GM19467 (cell line): Measurements from ENCODE around the gene AMOTL2.

Source experiments
- ATAC-seq: cut with Tn5 transposase; IDR thresholded peaks from one replicate; pipeline ENCODE4 v1.9.1; 2021; ENCODE audit warnings: mild to moderate bottlenecking, moderate library complexity; ENCODE audit not compliant: unreplicated experiment

The AMOTL2 gene

GRCh38 chr3:134380249-134380648 is 6.0 kb upstream of the AMOTL2 start:
- ATAC-seq, result no peak

GRCh38 chr3:134378818-134379217 is 4.6 kb upstream of the AMOTL2 start:
- no peak for ATAC-seq

DNA sequence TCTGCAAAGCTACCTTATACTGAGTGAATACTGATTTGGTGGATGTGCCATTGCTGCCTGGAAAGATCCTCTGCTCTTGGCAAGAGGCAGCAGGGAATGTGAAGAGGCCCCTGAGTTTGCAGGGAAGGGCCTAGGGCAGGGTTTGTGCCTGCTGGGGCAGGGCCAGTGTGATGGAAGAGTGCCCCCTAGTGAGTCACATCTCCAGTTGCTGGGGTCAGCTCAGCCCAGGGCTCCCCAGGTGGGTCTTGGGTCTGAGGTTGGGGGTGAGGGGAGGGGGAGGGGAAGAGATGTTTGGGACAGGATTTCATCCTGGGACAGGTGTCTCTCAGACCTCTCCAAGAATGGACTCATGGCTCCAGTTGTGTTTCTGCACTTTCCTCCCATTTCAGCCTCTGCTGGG is 4.1 kb upstream of the AMOTL2 start:
- ATAC-seq, result no peak

DNA sequence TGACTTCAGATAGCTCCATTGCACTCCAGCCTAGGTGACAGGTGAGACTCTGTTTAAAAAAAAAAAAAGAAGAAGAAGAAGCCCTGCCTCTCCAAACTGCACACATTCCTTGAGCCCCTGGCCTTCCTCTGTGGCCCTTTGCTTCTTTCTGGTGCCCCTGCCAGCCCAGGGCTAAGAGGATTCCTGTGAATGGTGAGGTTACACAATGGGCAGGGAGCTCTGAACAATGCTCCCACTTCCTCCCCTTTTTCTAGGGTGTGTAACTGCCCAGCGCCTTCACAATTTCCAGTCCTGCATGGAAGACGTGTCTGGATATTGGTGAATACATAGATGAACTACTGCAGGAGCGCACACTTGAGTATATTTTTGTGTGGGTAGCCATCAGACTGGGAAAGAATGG is 3.6 kb upstream of the AMOTL2 start:
- ATAC-seq, result no peak

- no peak for ATAC-seq
Measured at GRCh38 chr3:134376786-134377426, 2.7 kb upstream of the AMOTL2 start.

GRCh38 chr3:134376385-134376765 is 2.1 kb upstream of the AMOTL2 start:
- ATAC-seq, result no peak

GRCh38 chr3:134375582-134376384 is 1.5 kb upstream of the AMOTL2 start:
- ATAC-seq, result no peak

DNA sequence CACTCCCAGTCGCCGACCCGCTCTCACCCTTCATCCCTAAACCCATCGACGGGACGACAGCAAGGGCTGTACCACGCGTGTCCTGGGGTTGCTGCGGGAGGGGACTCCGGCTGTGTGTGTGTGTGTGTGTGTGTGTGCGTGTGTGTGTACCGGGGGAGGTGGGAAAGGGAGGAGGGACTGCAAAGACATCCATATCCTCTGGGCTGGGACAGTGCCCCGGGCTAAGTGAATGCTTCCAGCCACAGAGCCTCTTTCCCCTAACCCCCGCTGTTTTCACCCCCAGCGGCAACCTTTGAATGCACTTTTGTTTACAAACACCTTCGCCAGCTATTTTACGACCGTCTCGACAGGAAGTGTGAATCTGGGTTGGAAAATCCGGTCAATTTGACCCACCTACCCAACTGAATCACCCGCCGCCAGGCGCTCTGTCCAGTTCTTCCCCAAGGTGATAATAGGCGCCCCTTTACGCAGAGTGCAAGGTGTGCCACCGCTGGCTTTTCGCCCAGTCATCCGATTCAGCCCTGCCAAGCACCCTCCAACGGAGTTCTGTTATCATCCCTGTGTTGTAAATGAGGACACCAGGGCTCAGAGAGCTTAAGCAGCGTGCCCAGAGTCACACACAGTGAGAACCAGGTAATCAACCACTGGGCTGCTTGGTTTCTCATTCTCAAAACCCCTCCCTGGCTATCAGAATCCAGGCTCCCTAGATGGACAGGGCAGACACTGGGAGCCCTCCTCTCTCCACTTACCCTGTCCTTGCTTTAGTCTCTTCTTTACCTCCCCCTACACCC is 739 bp upstream of the AMOTL2 start:
- ATAC-seq, result no peak

DNA sequence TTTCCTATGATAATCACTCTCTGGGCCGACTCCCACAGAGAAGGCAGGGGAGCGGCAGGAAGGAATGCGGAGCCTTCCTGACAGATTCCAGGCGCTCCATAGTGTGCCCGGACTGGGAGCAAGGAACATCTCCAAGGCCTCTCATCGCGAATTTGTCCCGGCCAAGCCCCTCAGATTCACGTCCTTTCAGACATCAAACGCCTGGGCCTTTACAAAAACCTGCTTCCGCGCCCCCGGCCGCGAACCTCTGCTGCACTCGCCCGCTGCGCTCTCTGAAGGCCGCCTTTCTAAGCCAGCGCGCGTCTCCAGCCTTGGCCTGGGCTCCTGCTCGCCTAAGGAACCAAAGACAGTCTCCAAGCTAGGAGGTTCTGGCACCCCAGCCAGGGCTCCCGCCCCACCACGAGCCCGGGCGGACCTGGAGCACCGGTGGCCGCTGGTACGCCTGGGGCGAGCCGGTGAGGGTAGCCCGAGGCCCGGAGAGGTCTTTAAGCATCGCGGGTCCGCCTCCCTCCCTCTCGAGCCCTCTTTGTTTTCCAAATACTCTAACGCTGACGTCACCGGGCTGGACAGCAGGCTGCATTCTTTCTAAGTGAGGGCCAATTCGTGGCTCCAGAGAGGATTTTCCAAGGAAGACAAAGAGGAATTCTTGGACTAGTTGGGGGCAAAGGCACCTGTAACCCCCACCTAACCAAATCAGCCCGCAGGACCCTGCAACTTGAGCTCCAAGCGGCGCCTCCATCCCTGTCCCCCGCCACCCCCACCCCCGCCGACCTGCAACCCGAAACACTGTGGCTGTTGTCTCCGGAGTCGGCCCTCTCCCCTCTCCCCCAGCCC is 759 bp downstream of the AMOTL2 start:
- no peak for ATAC-seq

DNA sequence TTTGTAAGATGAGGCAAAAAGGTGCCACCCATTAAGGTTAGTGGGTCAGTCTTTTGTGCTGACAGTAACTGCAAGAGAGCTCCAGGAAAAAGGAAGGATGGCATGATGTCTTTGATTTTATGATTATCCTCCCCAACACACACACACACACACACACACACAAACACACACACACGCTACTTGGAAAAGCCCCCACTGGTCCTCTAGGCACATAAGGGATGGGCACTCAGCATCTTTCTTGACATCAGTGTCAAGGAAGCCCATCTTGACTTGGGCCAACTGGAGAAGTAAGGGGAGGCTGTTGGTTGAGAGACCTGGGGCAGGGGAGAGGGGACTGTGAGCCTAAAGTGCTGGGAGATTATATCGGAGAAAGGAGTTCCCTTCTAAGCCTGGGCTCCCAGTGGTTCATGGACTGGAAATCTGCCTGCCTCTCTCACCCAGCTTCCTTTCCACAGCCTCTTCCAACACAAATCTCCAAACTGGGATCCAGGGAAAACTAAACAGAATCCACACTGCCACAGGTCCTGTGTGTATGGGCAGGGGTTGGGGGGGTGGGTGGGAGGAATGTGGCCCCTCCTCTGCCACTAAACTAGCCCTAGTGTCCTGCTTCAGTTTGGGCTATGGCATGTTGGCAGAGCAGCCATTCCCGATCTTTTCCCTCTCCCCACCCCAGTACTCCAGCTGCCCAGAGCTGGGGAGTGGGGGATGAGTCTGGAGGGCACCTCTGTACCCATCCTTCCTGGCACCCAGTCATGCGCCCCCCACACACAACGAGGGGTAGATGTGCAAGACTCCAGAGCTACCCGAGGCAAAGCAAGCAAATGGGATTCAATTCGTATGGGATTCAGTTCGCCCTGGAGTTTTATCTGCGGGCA is 1.6 kb downstream of the AMOTL2 start:
- ATAC-seq, result no peak

DNA sequence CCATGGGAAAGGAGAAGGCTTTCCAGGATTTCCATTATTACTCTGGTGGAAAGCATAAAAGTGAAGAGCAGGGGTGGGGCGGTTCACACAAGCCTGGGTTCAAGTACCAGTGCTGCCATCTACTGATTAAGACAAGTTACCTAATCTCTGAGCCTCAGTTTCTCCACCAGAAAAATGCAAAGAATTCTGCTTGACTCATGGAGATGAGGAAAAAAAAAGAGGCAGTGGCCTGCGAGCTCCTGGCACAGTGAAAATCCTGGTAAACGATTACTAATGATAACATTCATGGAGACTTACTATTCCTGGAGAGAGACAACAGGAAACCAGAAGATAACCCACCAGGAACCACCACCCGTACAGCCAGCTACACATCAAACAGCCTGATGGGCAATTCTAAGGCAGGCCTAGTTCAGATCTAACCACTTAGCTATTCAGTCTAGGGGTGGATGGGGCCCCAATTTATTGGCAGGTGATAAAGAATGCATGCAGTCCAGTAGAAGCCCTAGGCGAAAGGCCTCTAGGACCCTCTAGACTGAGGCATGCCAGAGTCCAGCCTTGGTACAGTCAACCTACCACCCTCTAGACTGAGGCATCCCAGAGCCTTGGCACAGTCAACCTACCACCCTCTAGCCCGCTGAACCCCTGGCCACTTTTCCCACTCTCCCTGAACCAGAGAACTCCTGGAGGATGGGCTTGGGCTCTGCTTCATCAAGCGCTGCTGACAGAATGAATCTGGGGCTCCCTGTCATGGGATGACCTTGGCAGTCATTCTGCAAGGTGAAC is 2.5 kb downstream of the AMOTL2 start:
- no peak for ATAC-seq

- ATAC-seq, result no peak
Measured at GRCh38 chr3:134370611-134371531, 3.4 kb downstream of the AMOTL2 start.

- ATAC-seq, result no peak
Measured at GRCh38 chr3:134369861-134370596, 4.2 kb downstream of the AMOTL2 start.

DNA sequence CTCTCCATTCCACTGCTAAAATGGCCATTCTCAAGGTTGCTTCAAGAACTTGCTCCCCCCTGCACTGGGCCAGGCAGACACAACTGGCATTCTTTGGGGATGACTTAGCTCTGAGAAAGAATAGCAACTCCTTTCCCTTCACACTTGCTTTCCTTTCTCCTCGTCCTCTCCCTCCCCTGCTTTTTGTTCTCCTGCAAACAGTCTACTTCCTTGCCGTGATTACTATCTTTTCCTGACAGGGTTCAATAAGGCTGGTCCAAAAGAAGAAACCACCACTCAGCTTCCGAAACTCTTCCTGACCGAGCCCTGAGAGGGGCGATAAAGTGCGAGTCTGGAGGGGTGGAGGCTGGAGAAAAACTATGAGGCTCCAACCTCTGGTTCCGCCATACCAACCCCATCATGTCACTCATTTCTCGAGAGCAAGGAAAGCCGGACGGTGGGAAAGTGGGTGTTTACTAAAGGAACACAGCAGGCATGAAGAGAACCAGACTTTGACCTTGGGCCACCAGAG is 5.0 kb downstream of the AMOTL2 start:
- no peak for ATAC-seq

DNA sequence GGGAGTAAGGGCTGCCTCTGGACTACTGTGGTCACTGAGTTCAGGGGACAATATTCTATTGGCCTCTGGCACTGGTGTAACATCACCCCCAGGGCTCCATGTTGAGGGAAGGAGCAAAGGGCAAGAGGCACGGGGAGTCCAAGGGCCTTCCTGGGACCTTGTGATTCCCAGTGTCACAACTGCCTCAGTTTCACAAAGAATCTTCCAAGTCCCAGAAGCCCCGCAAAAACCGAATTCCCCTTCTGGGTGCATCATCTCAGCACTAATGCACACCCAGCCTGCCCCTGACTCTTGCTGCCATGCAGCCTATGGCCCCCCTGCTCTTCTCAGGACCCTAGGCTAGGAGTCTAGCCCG is 5.5 kb downstream of the AMOTL2 start:
- ATAC-seq, result no peak

- ATAC-seq, result no peak
Measured at GRCh38 chr3:134367869-134368750, 6.1 kb downstream of the AMOTL2 start.
